Measurements from ENCODE around the gene OR51V1.
"Not testable (repeated sequence)": the region's sequence is repeated elsewhere in the genome, so short reads cannot be mapped to it uniquely, and the experiment has no call there.

The OR51V1 gene

GRCh38 chr11:5192738-5193137 is 7.7 kb downstream of the OR51V1 start:
- Mint-ChIP-seq H3K36me3 (ENCODE audit: insufficient read depth) (no peaks in the 10 kb centered on the region), H3K4me3 (no peak overlapping the region), H3K27ac (ENCODE audit: low read depth) (no peak overlapping the region), H3K9me3 (peaks cover 6% of the 10 kb centered on the region), H3K27me3 (no peaks in the 10 kb centered on the region), H3K4me1 (no peaks in the 10 kb centered on the region)
- DNase-seq (ENCODE audit: low spot score in 2 of 2) (no peak), ATAC-seq (replicated peaks; ENCODE audit: extremely low read depth, poor library complexity, severe bottlenecking) (no peak)

GRCh38 chr11:5188201-5188600 is 12.3 kb downstream of the OR51V1 start:
- no peak for DNase-seq (ENCODE audit: low spot score in 2 of 2)
- H3K9me3 Mint-ChIP-seq = peaks cover 6% of the 10 kb centered on the region
- no peak for ATAC-seq (replicated peaks; ENCODE audit: extremely low read depth, poor library complexity, severe bottlenecking)
- H3K36me3 Mint-ChIP-seq (ENCODE audit: insufficient read depth) = no peaks in the 10 kb centered on the region
- no peaks in the 10 kb centered on the region for H3K27me3 Mint-ChIP-seq
- H3K4me3 Mint-ChIP-seq = no peak overlapping the region
- no peak overlapping the region for H3K27ac Mint-ChIP-seq (ENCODE audit: low read depth)
- no peaks in the 10 kb centered on the region for H3K4me1 Mint-ChIP-seq

GRCh38 chr11:5178046-5178837 is 22.2 kb downstream of the OR51V1 start:
- Mint-ChIP-seq H3K27me3 (no peaks in the 10 kb centered on the region), H3K27ac (ENCODE audit: low read depth) (no peak overlapping the region), H3K36me3 (ENCODE audit: insufficient read depth) (no peaks in the 10 kb centered on the region), H3K4me1 (no peaks in the 10 kb centered on the region), H3K4me3 (no peak overlapping the region), H3K9me3 (no peaks in the 10 kb centered on the region)
- ATAC-seq (replicated peaks; ENCODE audit: extremely low read depth, poor library complexity, severe bottlenecking) (no peak), DNase-seq (ENCODE audit: low spot score in 2 of 2) (no peak)

- Mint-ChIP-seq H3K4me1 (no peaks in the 10 kb centered on the region), H3K9me3 (no peaks in the 10 kb centered on the region), H3K27ac (ENCODE audit: low read depth) (no peak overlapping the region), H3K27me3 (no peaks in the 10 kb centered on the region), H3K4me3 (no peak overlapping the region), H3K36me3 (ENCODE audit: insufficient read depth) (peaks cover 2% of the 10 kb centered on the region)
- DNase-seq (ENCODE audit: low spot score in 2 of 2) (no peak), ATAC-seq (replicated peaks; ENCODE audit: extremely low read depth, poor library complexity, severe bottlenecking) (no peak)
Measured at GRCh38 chr11:5174934-5175333, 25.5 kb downstream of the OR51V1 start.

GRCh38 chr11:5171856-5172255 is 28.6 kb downstream of the OR51V1 start:
- no peaks in the 10 kb centered on the region for H3K9me3 Mint-ChIP-seq
- no peak overlapping the region for H3K27ac Mint-ChIP-seq (ENCODE audit: low read depth)
- no peak for DNase-seq (ENCODE audit: low spot score in 2 of 2)
- peaks cover 2% of the 10 kb centered on the region for H3K36me3 Mint-ChIP-seq (ENCODE audit: insufficient read depth)
- H3K27me3 Mint-ChIP-seq = no peaks in the 10 kb centered on the region
- no peak for ATAC-seq (replicated peaks; ENCODE audit: extremely low read depth, poor library complexity, severe bottlenecking)
- H3K4me1 Mint-ChIP-seq = no peaks in the 10 kb centered on the region
- no peak overlapping the region for H3K4me3 Mint-ChIP-seq

GRCh38 chr11:5165898-5166297 is 34.6 kb downstream of the OR51V1 start:
- DNase-seq (ENCODE audit: low spot score in 2 of 2); H3K36me3 Mint-ChIP-seq (ENCODE audit: insufficient read depth); H3K27ac Mint-ChIP-seq (ENCODE audit: low read depth); H3K4me1 Mint-ChIP-seq; H3K4me3 Mint-ChIP-seq; ATAC-seq (replicated peaks; ENCODE audit: extremely low read depth, poor library complexity, severe bottlenecking); H3K9me3 Mint-ChIP-seq; H3K27me3 Mint-ChIP-seq: not testable (repeated sequence)

GRCh38 chr11:5164807-5165206 is 35.7 kb downstream of the OR51V1 start:
- H3K9me3 Mint-ChIP-seq; H3K4me3 Mint-ChIP-seq; ATAC-seq (replicated peaks; ENCODE audit: extremely low read depth, poor library complexity, severe bottlenecking); H3K36me3 Mint-ChIP-seq (ENCODE audit: insufficient read depth); H3K27ac Mint-ChIP-seq (ENCODE audit: low read depth); DNase-seq (ENCODE audit: low spot score in 2 of 2); H3K4me1 Mint-ChIP-seq: not testable (repeated sequence)
- peaks cover 20% of the 10 kb centered on the region for H3K27me3 Mint-ChIP-seq

GRCh38 chr11:5161045-5161444 is 39.4 kb downstream of the OR51V1 start:
- not testable (repeated sequence) for H3K4me1 Mint-ChIP-seq; DNase-seq (ENCODE audit: low spot score in 2 of 2); H3K36me3 Mint-ChIP-seq (ENCODE audit: insufficient read depth); H3K27ac Mint-ChIP-seq (ENCODE audit: low read depth); H3K4me3 Mint-ChIP-seq; ATAC-seq (replicated peaks; ENCODE audit: extremely low read depth, poor library complexity, severe bottlenecking); H3K9me3 Mint-ChIP-seq
- peaks cover 24% of the 10 kb centered on the region for H3K27me3 Mint-ChIP-seq

GRCh38 chr11:5160217-5160616 is 40.3 kb downstream of the OR51V1 start:
- H3K27ac Mint-ChIP-seq (ENCODE audit: low read depth); DNase-seq (ENCODE audit: low spot score in 2 of 2); H3K4me1 Mint-ChIP-seq; H3K4me3 Mint-ChIP-seq; H3K9me3 Mint-ChIP-seq; ATAC-seq (replicated peaks; ENCODE audit: extremely low read depth, poor library complexity, severe bottlenecking); H3K36me3 Mint-ChIP-seq (ENCODE audit: insufficient read depth): not testable (repeated sequence)
- H3K27me3 Mint-ChIP-seq = peaks cover 24% of the 10 kb centered on the region

- Mint-ChIP-seq H3K27ac (ENCODE audit: low read depth) (no peak overlapping the region), H3K27me3 (peaks cover 24% of the 10 kb centered on the region), H3K9me3 (no peaks in the 10 kb centered on the region), H3K4me1 (no peaks in the 10 kb centered on the region), H3K36me3 (ENCODE audit: insufficient read depth) (peaks cover 2% of the 10 kb centered on the region), H3K4me3 (no peak overlapping the region)
- no peak for DNase-seq (ENCODE audit: low spot score in 2 of 2)
- ATAC-seq (replicated peaks; ENCODE audit: extremely low read depth, poor library complexity, severe bottlenecking) = no peak
Measured at GRCh38 chr11:5159806-5160205, 40.7 kb downstream of the OR51V1 start.

- no peaks in the 10 kb centered on the region for H3K36me3 Mint-ChIP-seq (ENCODE audit: insufficient read depth)
- H3K27me3 Mint-ChIP-seq = peaks cover 2% of the 10 kb centered on the region
- H3K27ac Mint-ChIP-seq (ENCODE audit: low read depth) = no peak within 1 kb of the TSS
- H3K4me3 Mint-ChIP-seq = no peak within 1 kb of the TSS
- ATAC-seq (replicated peaks; ENCODE audit: extremely low read depth, poor library complexity, severe bottlenecking) (no peak), DNase-seq (ENCODE audit: low spot score in 2 of 2) (no peak)
- no peaks in the 10 kb centered on the region for H3K4me1 Mint-ChIP-seq
- H3K9me3 Mint-ChIP-seq = no peaks in the 10 kb centered on the region
Measured at GRCh38 chr11:5154657-5155056, 45.8 kb downstream of the OR51V1 start, which contains the start of gene OR52A1. OR52A1 (minus strand) TSS chr11:5154757; CDS start chr11:5152369, 2,388 bp downstream.

- Mint-ChIP-seq H3K9me3 (no peaks in the 10 kb centered on the region), H3K4me1 (no peaks in the 10 kb centered on the region), H3K27me3 (no peaks in the 10 kb centered on the region), H3K27ac (ENCODE audit: low read depth) (no peak overlapping the region), H3K4me3 (no peak overlapping the region), H3K36me3 (ENCODE audit: insufficient read depth) (no peaks in the 10 kb centered on the region)
- ATAC-seq (replicated peaks; ENCODE audit: extremely low read depth, poor library complexity, severe bottlenecking) (no peak), DNase-seq (ENCODE audit: low spot score in 2 of 2) (no peak)
Measured at GRCh38 chr11:5153574-5154431, 46.7 kb downstream of the OR51V1 start.

- no peaks in the 10 kb centered on the region for H3K4me1 Mint-ChIP-seq
- H3K9me3 Mint-ChIP-seq = no peaks in the 10 kb centered on the region
- DNase-seq (ENCODE audit: low spot score in 2 of 2) = no peak
- H3K27me3 Mint-ChIP-seq = no peaks in the 10 kb centered on the region
- no peak overlapping the region for H3K27ac Mint-ChIP-seq (ENCODE audit: low read depth)
- no peak overlapping the region for H3K4me3 Mint-ChIP-seq
- no peak for ATAC-seq (replicated peaks; ENCODE audit: extremely low read depth, poor library complexity, severe bottlenecking)
- H3K36me3 Mint-ChIP-seq (ENCODE audit: insufficient read depth) = no peaks in the 10 kb centered on the region
Measured at GRCh38 chr11:5151713-5152153, 48.7 kb downstream of the OR51V1 start.
